PC-3 (cell line): ENCODE data around the gene C2orf80. TPM values are rescaled to one million over a fixed set of nuclear protein-coding genes. Genes with fewer than 3 reads are reported as not detected.
"Not testable (repeated sequence)": the region's sequence is repeated elsewhere in the genome, so short reads cannot be mapped to it uniquely, and the experiment has no call there.

Source experiments
- ATAC-seq: fragments of 200-7000 bp; cut with Tn5 transposase; 2 replicates; pipeline ENCODE4 v1.9.1; 2020; ENCODE audit warnings: mild to moderate bottlenecking, moderate library complexity
- BruUV-seq: library from RNA; stranded (reverse); fragments of 400-500 nt; replicated peaks from 2 replicates; lab custom pipeline; 2021; lab: Mats Ljungman, UMichigan
- CTCF ChIA-PET: fragments of 300-600 bp; sonication (Branson Sonifier 250); formaldehyde crosslinking; loops from one replicate; lab custom pipeline; 2022; ENCODE audit warnings: antibody characterized with exemption; lab: Charles Lee
- POLR2A ChIA-PET: fragments of 300-600 bp; sonication (Branson Sonifier 250); formaldehyde crosslinking; loops from one replicate; lab custom pipeline; 2022; ENCODE audit warnings: antibody characterized with exemption; ENCODE audit not compliant: unreplicated experiment; lab: Charles Lee
- DNase-seq: peaks from one replicate; pipeline ENCODE4 v3.0.0-alpha.2; 2015
- H2AFZ ChIP-seq: fragments of 300-600 bp; sonication (generic); 2 replicates; pipeline ENCODE4 v1.6.0; 2016; ENCODE audit warnings: antibody characterized with exemption, low read length
- H3F3A ChIP-seq: fragments of 300-600 bp; sonication (generic); one replicate; pipeline ENCODE4 v1.6.0; 2017; ENCODE audit warnings: antibody characterized with exemption, low read length, control low read depth, mild to moderate bottlenecking; ENCODE audit not compliant: unreplicated experiment
- H3K27ac ChIP-seq: fragments of 300-600 bp; sonication (generic); 2 replicates; pipeline ENCODE4 v1.5.1; 2016; ENCODE audit warnings: mild to moderate bottlenecking, low read length
- H3K27me3 ChIP-seq: fragments of 300-600 bp; sonication (generic); 2 replicates; pipeline ENCODE4 v1.6.1; 2016; ENCODE audit warnings: low read length, mixed read lengths
- H3K36me3 ChIP-seq: fragments of 300-600 bp; sonication (generic); 2 replicates; pipeline ENCODE4 v1.6.1; 2016; ENCODE audit warnings: low read depth, mixed run types, low read length, mixed read lengths
- H3K4me1 ChIP-seq: fragments of 300-600 bp; sonication (generic); 2 replicates; pipeline ENCODE4 v1.5.1; 2016; ENCODE audit warnings: low read length; ENCODE audit not compliant: insufficient read depth
- H3K4me2 ChIP-seq: fragments of 300-600 bp; sonication (generic); 2 replicates; pipeline ENCODE4 v1.6.0; 2016; ENCODE audit warnings: low read length
- H3K4me3 ChIP-seq: fragments of 300-600 bp; sonication (generic); 2 replicates; pipeline ENCODE4 v1.5.1; 2016; ENCODE audit warnings: mild to moderate bottlenecking, low read length, mixed read lengths
- H3K79me2 ChIP-seq: fragments of 300-600 bp; sonication (generic); 2 replicates; pipeline ENCODE4 v1.6.1; 2017; ENCODE audit warnings: low read length, mixed read lengths
- H3K9ac ChIP-seq: fragments of 300-600 bp; sonication (generic); 2 replicates; pipeline ENCODE4 v1.6.0; 2016; ENCODE audit warnings: mild to moderate bottlenecking, low read length
- H3K9me2 ChIP-seq: fragments of 300-600 bp; sonication (generic); replicated peaks from 2 replicates; pipeline ENCODE4 v1.6.1; 2016; ENCODE audit warnings: mixed run types, low read length, mixed read lengths
- H3K9me3 ChIP-seq: fragments of 300-600 bp; sonication (generic); 2 replicates; pipeline ENCODE4 v1.6.1; 2016; ENCODE audit warnings: low read length, mixed read lengths
- H4K20me1 ChIP-seq: fragments of 300-600 bp; sonication (generic); 2 replicates; pipeline ENCODE4 v1.6.1; 2016; ENCODE audit warnings: low read length, mixed read lengths
- CTCF ChIP-seq: fragments of 300-600 bp; sonication (generic); conservative IDR thresholded peaks from 2 replicates; pipeline ENCODE4 v1.5.1; 2017; ENCODE audit warnings: antibody characterized with exemption, low read depth, mild to moderate bottlenecking, low read length
- EZH2 ChIP-seq: fragments of 300-600 bp; sonication (generic); IDR thresholded peaks from one replicate; pipeline ENCODE4 v1.6.1; 2017; ENCODE audit warnings: antibody characterized with exemption, mild to moderate bottlenecking, low read length; ENCODE audit not compliant: unreplicated experiment
- EZH2phosphoT487 ChIP-seq: fragments of 300-600 bp; sonication (generic); IDR thresholded peaks from 2 replicates; pipeline ENCODE4 v1.6.1; 2018; ENCODE audit warnings: mild to moderate bottlenecking, antibody characterized with exemption, low read length, borderline replicate concordance
- intact Hi-C: fragments of 100-400 bp; cut with micrococcal nuclease; formaldehyde crosslinking; loops from 2 replicates; pipeline ENCODE4 v1.9.0; 2023
- total RNA-seq: library from RNA; depleted of rRNA; stranded (reverse); fragments of >200 nt; gene quantifications from 2 replicates; pipeline ENCODE4 v1.2.3, GENCODE V29; 2014

C2orf80 gene
- total RNA-seq, 1 experiment from 2014 or later: not detected

DNA sequence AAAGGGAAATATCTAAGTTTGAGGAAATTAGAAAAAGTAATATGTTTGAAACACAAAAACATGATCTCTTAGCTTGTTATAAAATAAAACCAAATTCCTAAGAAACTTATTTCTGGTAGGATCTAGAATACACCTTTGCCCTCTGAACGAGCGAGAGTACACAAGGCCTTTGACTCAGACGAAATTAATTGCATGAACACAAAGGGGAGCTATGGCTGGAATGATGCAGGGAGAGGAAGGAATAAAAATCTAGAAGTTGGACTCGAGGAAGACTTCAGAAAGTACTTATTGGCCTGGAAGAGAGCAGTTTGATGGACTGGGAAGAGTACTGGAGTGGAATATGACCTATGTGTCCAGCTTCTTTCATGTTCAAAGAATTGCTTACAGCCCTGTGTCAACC lies 64.6 kb downstream of the C2orf80 start:
- ATAC-seq: no peak
- TF ChIP-seq EZH2 (no peak), CTCF (no peak), EZH2phosphoT487 (no peak)
- H3K4me2 ChIP-seq: no peak overlapping the region
- H3F3A ChIP-seq: no peaks in the 10 kb centered on the region
- CTCF ChIA-PET: no interaction called here
- no peaks in the 10 kb centered on the region for H4K20me1 ChIP-seq
- no peak overlapping the region for H3K27ac ChIP-seq
- no peak overlapping the region for H3K4me3 ChIP-seq
- H2AFZ ChIP-seq: no peak overlapping the region
- no peaks in the 10 kb centered on the region for H3K9me2 ChIP-seq
- H3K27me3 ChIP-seq: no peaks in the 10 kb centered on the region
- H3K9me3 ChIP-seq: no peaks in the 10 kb centered on the region
- no peaks in the 10 kb centered on the region for H3K79me2 ChIP-seq
- intact Hi-C loops: no loop called here
- DNase-seq: no peak
- no peaks in the 10 kb centered on the region for H3K36me3 ChIP-seq
- H3K9ac ChIP-seq: no peak overlapping the region
- POLR2A ChIA-PET: no interaction called here
- no TSS peak for BruUV-seq
- H3K4me1 ChIP-seq: peaks cover 11% of the 10 kb centered on the region

- not testable (repeated sequence) for BruUV-seq
Observed at GRCh38 chr2:208124013-208124715, 65.7 kb downstream of the C2orf80 start, which contains the start of gene CRYGD. Gene CRYGD (minus strand): TSS chr2:208124524. CDS start chr2:208124473, 51 bp downstream.

GRCh38 chr2:208122248-208122647 lies 67.6 kb downstream of the C2orf80 start:
- Histone ChIP-seq H3K4me3 (no peak overlapping the region), H3K79me2 (no peaks in the 10 kb centered on the region), H3K9me2 (no peaks in the 10 kb centered on the region), H2AFZ (no peak overlapping the region), H3K4me1 (no peaks in the 10 kb centered on the region), H3K9me3 (no peaks in the 10 kb centered on the region), H3K36me3 (no peaks in the 10 kb centered on the region), H3F3A (no peaks in the 10 kb centered on the region), H3K4me2 (no peak overlapping the region), H3K27ac (no peak overlapping the region), H3K9ac (no peak overlapping the region), H4K20me1 (no peaks in the 10 kb centered on the region), H3K27me3 (no peaks in the 10 kb centered on the region)
- ChIA-PET CTCF (no interaction called here), POLR2A (no interaction called here)
- no peak for TF ChIP-seq EZH2phosphoT487
- TF ChIP-seq EZH2: no peak
- no peak for TF ChIP-seq CTCF
- BruUV-seq: no TSS peak
- intact Hi-C loops: no loop called here
- no peak for DNase-seq
- ATAC-seq: no peak

More at GRCh38 chr2:208124013-208124715, 65.7 kb downstream of the C2orf80 start, which contains the start of gene CRYGD:
- H3K79me2 ChIP-seq, H3K27ac ChIP-seq, DNase-seq, H3K4me3 ChIP-seq, H2AFZ ChIP-seq, H3K4me1 ChIP-seq, intact Hi-C loops, H3K27me3 ChIP-seq, H3F3A ChIP-seq, H3K4me2 ChIP-seq, POLR2A ChIA-PET, H4K20me1 ChIP-seq, H3K9me3 ChIP-seq, H3K9ac ChIP-seq, H3K9me2 ChIP-seq, CTCF ChIA-PET, H3K36me3 ChIP-seq, ATAC-seq: not testable (repeated sequence)
